Kidney tubule cell (primary cell): Measurements from ENCODE around the gene SOX12.

Experiments
- DNase-seq: peaks from one replicate; pipeline ENCODE4 v3.0.0-alpha.2; 2018; ENCODE audit warnings: low spot score

The SOX12 gene

GRCh38 chr20:301886-302848 is 23.2 kb upstream of the SOX12 start:
- no peak for DNase-seq

GRCh38 chr20:305745-306144 is 19.6 kb upstream of the SOX12 start:
- no peak for DNase-seq

- peak; percentile 43 for DNase-seq
Observed at GRCh38 chr20:308427-309038, 16.8 kb upstream of the SOX12 start.

- no peak for DNase-seq
Observed at GRCh38 chr20:309306-309840, 16.0 kb upstream of the SOX12 start.

DNA sequence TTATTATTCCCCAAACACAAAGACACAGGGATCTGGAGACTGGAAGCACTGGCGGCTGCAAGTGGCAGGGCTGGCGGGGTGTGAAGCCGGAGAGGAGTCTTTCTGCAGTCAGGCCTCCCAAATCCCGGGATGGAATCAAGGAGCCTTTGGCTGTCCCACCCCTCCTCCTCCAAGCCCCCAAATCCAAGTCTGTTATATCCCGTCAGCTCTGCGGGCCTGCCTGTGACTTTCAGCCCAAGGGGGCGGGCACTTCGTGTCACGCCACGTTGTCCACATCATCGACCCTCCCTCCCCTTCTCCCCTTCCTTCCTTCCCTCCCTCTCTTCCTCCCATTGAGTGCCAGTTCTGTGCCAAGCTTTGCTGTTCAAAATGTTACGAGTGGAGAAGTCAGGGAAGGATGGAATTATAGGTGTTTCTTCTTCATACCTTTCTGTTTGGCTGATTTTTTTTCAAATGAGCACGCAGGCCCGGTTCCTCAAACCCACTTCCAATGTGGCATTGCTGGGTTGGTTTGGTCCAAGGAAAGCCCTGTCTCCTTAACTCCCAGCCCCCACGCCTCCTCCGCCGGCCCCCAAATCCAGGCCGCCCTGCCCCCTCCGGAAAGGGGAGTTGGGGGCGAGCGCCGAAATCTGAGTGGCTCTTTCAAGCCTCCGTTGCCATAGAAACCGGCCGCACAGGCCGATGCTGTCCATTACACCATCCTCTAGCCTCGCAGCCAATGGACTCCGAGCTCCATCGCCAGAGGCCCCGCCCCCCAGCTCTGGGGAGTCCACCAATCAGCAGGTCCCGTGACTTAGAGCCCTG is 15.3 kb upstream of the SOX12 start:
- DNase-seq = peak; percentile 92

DNA sequence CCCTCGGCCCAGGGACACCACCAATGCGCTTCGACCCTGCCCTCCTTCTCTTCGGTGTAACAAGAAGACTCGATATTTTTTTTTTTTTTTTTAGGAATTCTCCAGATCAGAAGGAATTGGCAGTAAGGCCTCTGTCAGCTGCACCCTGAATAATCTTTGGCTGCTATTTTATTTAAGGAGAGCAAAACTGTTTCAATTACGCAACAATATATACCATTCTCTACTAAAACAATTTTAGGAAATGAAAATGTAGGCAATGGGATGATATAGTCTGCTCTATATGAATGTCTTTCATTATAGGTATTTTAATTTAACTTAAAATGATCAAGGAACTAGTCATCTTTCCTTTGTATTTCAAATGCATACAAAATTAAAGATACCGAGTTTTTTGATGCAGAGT is 14.7 kb upstream of the SOX12 start:
- no peak for DNase-seq

DNA sequence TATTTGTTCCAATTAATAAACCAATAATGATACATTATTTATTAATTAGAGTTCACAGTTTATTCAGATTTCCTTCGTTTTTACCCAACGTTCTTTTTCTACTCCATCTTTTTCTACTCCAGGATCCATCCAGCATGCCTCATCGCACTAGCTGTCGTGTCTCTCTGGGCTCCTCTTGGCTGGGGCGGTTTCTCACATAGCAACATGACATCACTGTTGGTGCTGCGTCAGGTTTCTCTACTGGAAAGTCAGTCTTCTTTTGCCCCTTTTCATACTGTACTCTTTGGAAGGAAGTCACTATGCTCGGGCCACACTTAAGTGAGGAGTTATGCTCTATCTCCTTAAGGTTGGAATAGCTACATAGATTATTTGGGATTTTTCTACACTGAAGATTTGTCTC is 13.7 kb upstream of the SOX12 start:
- no peak for DNase-seq

GRCh38 chr20:312067-312466 is 13.3 kb upstream of the SOX12 start:
- no peak for DNase-seq

- DNase-seq = no peak
Observed at GRCh38 chr20:312866-313265, 12.5 kb upstream of the SOX12 start.

GRCh38 chr20:313402-313801 is 11.9 kb upstream of the SOX12 start:
- DNase-seq = no peak

DNA sequence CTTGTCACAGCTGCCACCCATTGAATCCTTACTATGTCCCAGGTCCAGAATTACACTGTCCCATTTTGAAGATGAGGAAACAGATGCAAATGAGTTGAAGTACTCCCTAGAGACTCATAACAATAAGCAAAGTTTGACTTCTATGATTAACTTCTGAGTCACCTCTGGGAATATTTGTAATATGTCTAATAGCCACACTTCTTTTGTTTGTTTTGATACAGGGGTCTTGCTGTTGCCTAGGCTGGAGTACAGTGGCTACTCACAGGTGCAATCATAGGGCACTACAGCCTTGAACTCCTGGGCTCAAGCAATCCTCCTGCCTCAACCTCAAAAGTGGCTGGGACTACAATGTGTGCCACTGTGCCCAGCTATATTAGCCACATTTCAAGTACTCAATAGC is 11.4 kb upstream of the SOX12 start:
- DNase-seq = peak; percentile 93

- no peak for DNase-seq
Observed at GRCh38 chr20:316316-317068, 8.9 kb upstream of the SOX12 start.

- peak; percentile 88 for DNase-seq
Observed at GRCh38 chr20:324177-325044, 941 bp upstream of the SOX12 start.

DNA sequence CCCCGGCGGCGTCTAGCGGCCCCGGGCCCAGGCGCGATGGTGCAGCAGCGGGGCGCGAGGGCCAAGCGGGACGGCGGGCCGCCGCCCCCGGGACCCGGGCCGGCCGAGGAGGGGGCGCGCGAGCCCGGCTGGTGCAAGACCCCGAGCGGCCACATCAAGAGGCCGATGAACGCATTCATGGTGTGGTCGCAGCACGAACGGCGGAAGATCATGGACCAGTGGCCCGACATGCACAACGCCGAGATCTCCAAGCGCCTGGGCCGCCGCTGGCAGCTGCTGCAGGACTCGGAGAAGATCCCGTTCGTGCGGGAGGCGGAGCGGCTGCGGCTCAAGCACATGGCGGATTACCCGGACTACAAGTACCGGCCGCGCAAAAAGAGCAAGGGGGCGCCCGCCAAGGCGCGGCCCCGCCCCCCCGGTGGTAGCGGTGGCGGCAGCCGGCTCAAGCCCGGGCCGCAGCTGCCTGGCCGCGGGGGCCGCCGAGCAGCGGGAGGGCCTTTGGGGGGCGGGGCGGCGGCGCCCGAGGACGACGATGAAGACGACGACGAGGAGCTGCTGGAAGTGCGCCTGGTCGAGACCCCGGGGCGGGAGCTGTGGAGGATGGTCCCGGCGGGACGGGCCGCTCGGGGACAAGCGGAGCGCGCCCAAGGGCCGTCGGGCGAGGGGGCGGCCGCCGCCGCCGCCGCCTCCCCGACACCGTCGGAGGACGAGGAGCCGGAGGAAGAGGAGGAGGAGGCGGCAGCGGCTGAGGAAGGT is 715 bp downstream of the SOX12 start:
- DNase-seq = peak; percentile 57

DNA sequence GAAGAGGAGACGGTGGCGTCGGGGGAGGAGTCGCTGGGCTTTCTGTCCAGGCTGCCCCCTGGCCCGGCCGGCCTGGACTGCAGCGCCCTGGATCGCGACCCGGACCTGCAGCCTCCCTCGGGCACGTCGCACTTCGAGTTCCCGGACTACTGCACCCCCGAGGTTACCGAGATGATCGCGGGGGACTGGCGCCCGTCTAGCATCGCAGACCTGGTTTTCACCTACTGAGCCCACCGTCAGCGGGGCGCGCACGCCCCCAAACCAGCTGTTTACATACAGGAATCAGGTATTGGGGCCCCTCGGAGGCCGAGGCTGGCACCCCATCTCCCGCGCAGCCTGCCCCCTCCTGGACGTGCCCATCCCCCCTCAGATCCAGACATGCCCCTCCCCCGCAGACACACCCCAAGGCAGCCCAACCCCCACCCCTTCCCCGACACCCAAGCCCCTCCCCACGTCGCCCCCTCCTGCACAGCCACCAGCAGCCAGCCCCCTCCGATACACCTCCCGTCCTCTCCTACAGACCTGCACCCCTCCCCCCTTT is 1.4 kb downstream of the SOX12 start:
- no peak for DNase-seq

GRCh38 chr20:327186-328026 is 2.1 kb downstream of the SOX12 start:
- peak; percentile 81 for DNase-seq

DNA sequence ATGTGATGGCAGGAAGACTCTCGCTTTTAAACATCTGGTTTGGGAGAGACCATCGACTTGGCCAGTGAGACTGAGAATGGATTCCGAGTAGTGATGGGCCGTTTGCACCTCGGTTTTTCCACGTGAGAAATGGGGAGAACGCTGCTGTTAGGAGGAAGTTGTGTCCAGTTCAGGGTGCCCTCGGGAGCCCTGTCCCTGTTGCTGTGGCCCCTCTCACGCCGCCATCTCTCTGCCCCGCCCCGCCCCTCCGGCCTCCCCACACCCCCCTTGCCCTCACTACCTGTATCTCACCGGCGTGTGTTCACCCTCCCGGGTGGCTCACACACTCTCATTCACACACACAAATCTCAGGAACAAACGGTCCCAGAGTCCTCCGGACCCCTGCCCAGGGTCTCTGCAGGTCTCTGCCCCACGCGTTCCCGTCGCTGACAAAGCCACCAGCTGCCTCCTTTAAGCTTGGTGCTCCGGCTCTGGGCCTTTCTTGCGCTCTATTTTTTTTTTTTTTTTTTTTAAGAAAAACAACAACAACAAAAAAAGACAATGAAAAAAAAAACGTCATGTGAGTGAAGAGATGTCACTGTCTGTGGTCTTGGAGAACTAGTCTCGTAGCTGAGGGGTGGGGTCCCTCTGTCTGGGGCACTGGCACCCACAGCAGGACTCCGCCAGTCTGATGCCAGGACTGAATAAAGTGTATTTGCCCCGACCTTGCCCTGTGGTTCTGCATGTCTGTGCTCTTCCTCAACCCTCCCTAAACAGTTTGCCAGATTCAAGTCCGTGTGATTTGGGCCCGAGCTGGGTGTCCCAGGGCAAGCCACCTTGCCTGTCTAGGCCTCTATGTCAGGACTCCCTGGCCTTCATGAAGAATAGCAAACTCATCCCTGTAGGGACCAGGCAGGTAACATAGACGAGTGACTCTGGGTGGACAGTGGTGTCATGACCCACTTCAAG is 2.9 kb downstream of the SOX12 start:
- DNase-seq = no peak
